H1 (cell line): ENCODE measurements around the gene GZMM. TPM values are rescaled to one million over a fixed set of nuclear protein-coding genes. Genes with fewer than 3 reads are reported as not detected.

ENCODE experiments used
- CTCF ChIA-PET: fragments of 300-600 bp; sonication (Branson Sonifier 250); formaldehyde crosslinking; loops from one replicate; lab custom pipeline; 2021; ENCODE audit not compliant: partially characterized antibody; lab: Charles Lee
- POLR2A ChIA-PET: fragments of 300-600 bp; sonication (Branson Sonifier 250); formaldehyde crosslinking; loops from one replicate; lab custom pipeline; 2021; ENCODE audit warnings: inconsistent platforms; ENCODE audit not compliant: partially characterized antibody; lab: Charles Lee
- DNase-seq, 2 experiments: peaks; one replicate each; pipeline versions ENCODE4 v3.0.0 to v3.0.0-alpha.2; 2010 to 2022; ENCODE audit warnings: low spot score in 2 of 2, low read depth in 1 of 2, mixed read lengths in 1 of 2
- FAIRE-seq: peaks from 2 replicates; lab custom pipeline; 2011; peaks lifted over from hg19 to GRCh38; lab: Jason Lieb, UNC
- H2AFZ ChIP-seq: 2 replicates; pipeline ENCODE4 v1.8.1; 2012; ENCODE audit warnings: low read length, inconsistent platforms
- H2AK5ac ChIP-seq: 2 replicates; pipeline ENCODE4 v1.6.1; 2013; ENCODE audit warnings: low read depth, low read length
- H2BK120ac ChIP-seq: replicated peaks from 2 replicates; pipeline ENCODE3; 2013; ENCODE audit warnings: low read depth, low read length, inconsistent platforms
- H2BK12ac ChIP-seq: 2 replicates; pipeline ENCODE4 v1.6.1; 2013; ENCODE audit warnings: low read depth, low read length
- H2BK15ac ChIP-seq: 2 replicates; pipeline ENCODE4 v1.6.1; 2013; ENCODE audit warnings: low read length
- H2BK20ac ChIP-seq: 2 replicates; pipeline ENCODE4 v1.6.1; 2013; ENCODE audit warnings: low read length
- H2BK5ac ChIP-seq: 2 replicates; pipeline ENCODE4 v1.6.1; 2013; ENCODE audit warnings: low read depth, low read length
- H3K14ac ChIP-seq: 2 replicates; pipeline ENCODE4 v1.6.1; 2013; ENCODE audit warnings: inconsistent platforms; ENCODE audit not compliant: insufficient read length
- H3K18ac ChIP-seq: 2 replicates; pipeline ENCODE4 v1.6.1; 2013; ENCODE audit warnings: low read length; ENCODE audit errors: extremely low read depth
- H3K23ac ChIP-seq: 2 replicates; pipeline ENCODE4 v1.6.1; 2013; ENCODE audit warnings: inconsistent platforms; ENCODE audit not compliant: insufficient read length
- H3K23me2 ChIP-seq: 2 replicates; pipeline ENCODE4 v1.6.1; 2013; ENCODE audit warnings: low read depth, low read length
- H3K27ac ChIP-seq: 2 replicates; pipeline ENCODE4 v1.6.1; 2011; ENCODE audit warnings: low read depth, low read length, inconsistent platforms
- H3K27me3 ChIP-seq, 4 experiments: replicated peaks in 1 of 4; 1 replicate in 1 of 4; 2 replicates in 3 of 4; pipeline versions ENCODE4 v1.6.1 to v1.8.1; 2011 to 2013; ENCODE audit warnings: low read length in 3 of 4, mild to moderate bottlenecking in 3 of 4, inconsistent platforms in 2 of 4, mixed read lengths in 2 of 4, moderate library complexity in 1 of 4; ENCODE audit not compliant: control insufficient read depth in 3 of 4, insufficient read depth in 3 of 4; ENCODE audit errors: extremely low read depth in 1 of 4
- H3K36me3 ChIP-seq, 4 experiments: 2 replicates each; pipeline versions ENCODE4 v1.6.1 to v1.8.1; 2011 to 2013; ENCODE audit warnings: mild to moderate bottlenecking in 4 of 4, low read length in 3 of 4, moderate library complexity in 2 of 4, control low read depth in 1 of 4, inconsistent platforms in 1 of 4; ENCODE audit not compliant: insufficient read depth in 4 of 4, control insufficient read depth in 2 of 4
- H3K4ac ChIP-seq: replicated peaks from 2 replicates; pipeline ENCODE3; 2013; ENCODE audit warnings: low read length, low read depth, mixed read lengths, inconsistent platforms; ENCODE audit not compliant: insufficient read length
- H3K4me1 ChIP-seq, 4 experiments: replicated peaks in 1 of 4; 1 replicate in 1 of 4; 2 replicates in 3 of 4; pipeline versions ENCODE4 v1.6.1 to v1.8.1; 2011 to 2013; ENCODE audit warnings: low read length in 3 of 4, inconsistent platforms in 2 of 4, mixed read lengths in 1 of 4; ENCODE audit not compliant: insufficient read depth in 4 of 4, control insufficient read depth in 3 of 4
- H3K4me2 ChIP-seq, 2 experiments: 2 replicates each; pipeline versions ENCODE4 v1.6.1 to v1.8.1; 2011 to 2013; ENCODE audit warnings: low read depth in 2 of 2, low read length in 2 of 2, control low read depth in 1 of 2, inconsistent platforms in 1 of 2, mild to moderate bottlenecking in 1 of 2; ENCODE audit not compliant: insufficient read depth in 1 of 2
- H3K4me3 ChIP-seq, 4 experiments: fragments of 200-600, 300-600 bp in 1 of 4; sonication (generic), shearing (Covaris generic), sonication (Bioruptor Twin) in 1 of 4; 2 replicates each; pipeline versions ENCODE4 v1.5.1 to v1.8.1; 2011 to 2016; ENCODE audit warnings: low read length in 4 of 4, low read depth in 3 of 4, control low read depth in 2 of 4, inconsistent platforms in 2 of 4, mild to moderate bottlenecking in 2 of 4, mixed read lengths in 1 of 4, moderate library complexity in 1 of 4; ENCODE audit not compliant: insufficient read depth in 2 of 4; ENCODE audit errors: extremely low read depth in 1 of 4
- H3K56ac ChIP-seq: replicated peaks from 2 replicates; pipeline ENCODE3; 2013; ENCODE audit warnings: low read depth, mild to moderate bottlenecking, mixed read lengths, low read length, inconsistent platforms; ENCODE audit not compliant: insufficient read length
- H3K79me1 ChIP-seq: 2 replicates; pipeline ENCODE4 v1.6.1; 2013; ENCODE audit warnings: low read depth, low read length, control low read depth
- H3K79me2 ChIP-seq, 2 experiments: 2 replicates each; pipeline versions ENCODE4 v1.6.1 to v1.8.1; 2012 to 2013; ENCODE audit warnings: low read length in 2 of 2, mild to moderate bottlenecking in 2 of 2, inconsistent platforms in 1 of 2; ENCODE audit not compliant: insufficient read depth in 2 of 2, control insufficient read depth in 1 of 2
- H3K9ac ChIP-seq, 4 experiments: replicated peaks in 1 of 4; 1 replicate in 1 of 4; 2 replicates in 3 of 4; pipeline versions ENCODE4 v1.6.1 to v1.8.1; 2011 to 2013; ENCODE audit warnings: low read depth in 3 of 4, low read length in 3 of 4, control low read depth in 2 of 4, mild to moderate bottlenecking in 2 of 4, moderate library complexity in 2 of 4, inconsistent platforms in 1 of 4; ENCODE audit errors: extremely low read depth in 1 of 4
- H3K9me3 ChIP-seq, 2 experiments: 2 replicates each; pipeline versions ENCODE4 v1.6.1 to v1.8.1; 2012 to 2013; ENCODE audit warnings: mild to moderate bottlenecking in 2 of 2, moderate library complexity in 2 of 2, control low read depth in 1 of 2, inconsistent platforms in 1 of 2, low read depth in 1 of 2, low read length in 1 of 2, mixed read lengths in 1 of 2; ENCODE audit not compliant: insufficient read depth in 2 of 2
- H4K20me1 ChIP-seq, 2 experiments: replicated peaks in 1 of 2; 2 replicates each; pipeline versions ENCODE3 to v1.8.1; 2011 to 2013; ENCODE audit warnings: inconsistent platforms in 2 of 2, low read length in 2 of 2, mild to moderate bottlenecking in 1 of 2; ENCODE audit not compliant: insufficient read depth in 2 of 2, control insufficient read depth in 1 of 2
- H4K5ac ChIP-seq: 2 replicates; pipeline ENCODE4 v1.6.1; 2013; ENCODE audit warnings: low read length, low read depth, mixed read lengths, inconsistent platforms; ENCODE audit not compliant: insufficient read length
- H4K8ac ChIP-seq: 2 replicates; pipeline ENCODE4 v1.8.0; 2013; ENCODE audit warnings: mild to moderate bottlenecking, moderate library complexity, low read length, inconsistent platforms; ENCODE audit not compliant: insufficient read depth; ENCODE audit errors: extremely low read depth
- H4K91ac ChIP-seq: replicated peaks from 2 replicates; pipeline ENCODE3; 2013; ENCODE audit warnings: low read length, mixed read lengths, inconsistent platforms; ENCODE audit not compliant: insufficient read length
- FOSL1 ChIP-seq: IDR thresholded peaks from 2 replicates; pipeline ENCODE4 v1.6.1; 2011; ENCODE audit warnings: mild to moderate bottlenecking, low read depth, low read length, moderate library complexity; ENCODE audit not compliant: insufficient read depth
- NANOG ChIP-seq: IDR thresholded peaks from 2 replicates; pipeline ENCODE4 v1.6.1; 2011; ENCODE audit warnings: low read length, low read depth, mild to moderate bottlenecking, inconsistent platforms; ENCODE audit not compliant: insufficient read depth, poor library complexity, severe bottlenecking
- POLR2AphosphoS5 ChIP-seq: IDR thresholded peaks from 2 replicates; pipeline ENCODE4 v1.6.1; 2011; ENCODE audit warnings: low read depth, low read length
- POU5F1 ChIP-seq: IDR thresholded peaks from 2 replicates; pipeline ENCODE4 v1.6.1; 2011; ENCODE audit warnings: low read depth, mild to moderate bottlenecking, low read length, moderate library complexity
- TAF1 ChIP-seq: IDR thresholded peaks from 2 replicates; pipeline ENCODE4 v1.6.1; 2011; ENCODE audit warnings: mild to moderate bottlenecking, low read depth, low read length
- WGBS, 2 experiments: shearing (Covaris generic) in 1 of 2; methylation state at CpG; one replicate each; pipeline versions ENCODE4 v1.1.6 to v1.1.7; 2013 to 2015; ENCODE audit warnings: low lambda C conversion rate in 2 of 2, mixed read lengths in 2 of 2, inconsistent platforms in 1 of 2, low coverage in 1 of 2, missing lambda C conversion rate in 1 of 2; ENCODE audit not compliant: insufficient replicate concordance in 2 of 2, insufficient coverage in 1 of 2, insufficient read length in 1 of 2; ENCODE audit errors: extremely low coverage in 1 of 2, missing lambda C conversion rate in 1 of 2; 5-methylcytosine and 5-hydroxymethylcytosine counted together
- polyA plus RNA-seq, 7 experiments: library from polyadenylated mRNA; depleted of rRNA in 3 of 7; stranded (reverse) in 5 of 7; unstranded in 2 of 7; fragments of >200 nt in 5 of 7; fragments of 200-250 nt in 2 of 7; gene quantifications; 1 replicate in 5 of 7; 2 replicates in 1 of 7; 4 replicates in 1 of 7; pipeline versions ENCODE4 v1.2.1 to v1.2.3, GENCODE V29; 2011 to 2013; ENCODE audit warnings: missing spikeins in 2 of 7, mixed read lengths in 2 of 7
- total RNA-seq: library from RNA; stranded (reverse); fragmentation: NEBNext Ultra II Directional; extraction: Animal tissue kit (Norgen Biotek cat#: 25700); gene quantifications from 2 replicates; pipeline ENCODE4 v1.2.1, GENCODE V29; 2021

GZMM gene
- total and polyA plus RNA-seq, 2 of the 8 experiments (the other 6 are each of a cell fraction or from before 2014, with no cell fraction given) = 0.09 to 0.32 TPM

DNA sequence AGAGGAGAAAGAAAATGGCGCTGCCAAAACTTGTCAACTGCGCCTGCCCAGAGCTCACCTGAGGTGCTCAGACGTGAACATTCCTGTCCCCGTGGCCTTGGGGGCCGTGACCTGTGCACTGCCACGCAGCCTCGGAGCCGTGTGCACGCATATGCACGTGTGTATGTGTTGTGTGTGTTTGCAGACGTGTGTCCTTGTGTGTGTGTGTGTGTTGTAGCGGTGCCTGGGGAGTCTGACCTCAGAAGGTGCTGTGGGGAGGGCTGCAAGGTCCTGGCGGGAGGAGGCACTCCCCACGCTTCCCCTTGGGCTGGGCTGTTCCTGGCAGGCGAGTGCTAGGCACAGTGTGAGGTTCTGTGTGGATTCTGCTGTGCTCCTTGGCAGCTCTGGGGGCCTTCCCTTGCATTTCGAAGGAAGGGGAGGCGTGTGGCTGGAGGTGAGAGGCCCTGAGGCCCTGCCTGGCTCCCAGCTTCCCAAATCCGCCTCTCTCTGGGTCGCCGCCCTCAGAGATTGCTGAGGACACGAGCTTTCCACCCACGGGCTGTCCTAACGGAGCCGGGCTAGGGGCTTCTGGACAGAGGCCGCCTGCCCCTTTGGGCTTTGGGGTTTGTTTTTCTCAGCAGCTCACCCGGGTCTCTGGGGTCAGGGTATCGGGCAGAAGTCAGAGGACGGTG lies 33.0 kb downstream of the GZMM start:
- FAIRE-seq = no peak
- no peak overlapping the region for H3K56ac ChIP-seq
- no peak overlapping the region for H2BK120ac ChIP-seq
- no peak overlapping the region for H2BK20ac ChIP-seq
- no peak overlapping the region for H2BK12ac ChIP-seq
- no peak overlapping the region for H3K27ac ChIP-seq
- H4K20me1 ChIP-seq = peaks cover 37 to 46% of the 10 kb centered on the region in 2 experiments
- 0 out of 2 replicates have a peak overlapping the region, but pooled peaks have one; percentile 16 for H2BK5ac ChIP-seq
- WGBS, 2 experiments = 89% methylated on average over 27 of the region's 28 CpGs; no CpG with 5 or more reads in 1 of the 2 experiments
- POLR2A ChIA-PET = interaction anchor here (0.8 to 4.8 kb wide), 9 partner anchors 8 to 81 kb away, joined by 3 to 78 read pairs (median 6); partner anchors contain the start of genes CDC34 and HCN2
- no peak overlapping the region for H2AFZ ChIP-seq
- H4K8ac ChIP-seq = peak overlapping the region; percentile 31
- H2BK15ac ChIP-seq = no peak overlapping the region
- DNase-seq = no peak
- no peaks in the 10 kb centered on the region for H3K9me3 ChIP-seq
- H3K4me1 ChIP-seq = peaks cover 0 to 19% (median 9%) of the 10 kb centered on the region in 4 experiments; a peak in 5 of 7 replicates
- no peak overlapping the region for H3K9ac ChIP-seq
- no peak overlapping the region for H3K23ac ChIP-seq
- no peak overlapping the region for H4K91ac ChIP-seq
- H3K18ac ChIP-seq = 0 out of 2 replicates have a peak overlapping the region, but pooled peaks have one; percentile 19
- H3K79me1 ChIP-seq = peaks cover 14% of the 10 kb centered on the region
- H2AK5ac ChIP-seq = no peak overlapping the region
- no peak overlapping the region for H3K4me2 ChIP-seq
- H4K5ac ChIP-seq = no peak overlapping the region
- H3K14ac ChIP-seq = no peak overlapping the region
- no peak overlapping the region for H3K4me3 ChIP-seq
- H3K4ac ChIP-seq = no peak overlapping the region
- H3K36me3 ChIP-seq = peaks cover 10 to 37% (median 20%) of the 10 kb centered on the region in 4 experiments; a peak in 6 of 8 replicates
- H3K23me2 ChIP-seq = peaks cover 2% of the 10 kb centered on the region; the same call in 1 of the 2 replicates
- CTCF ChIA-PET = interaction anchor here (1.0 to 4.7 kb wide), 6 partner anchors 9 to 94 kb away, joined by 4 to 51 read pairs (median 6); no protein-coding TSS in a partner anchor
- TF ChIP-seq NANOG (no peak), POLR2AphosphoS5 (peak; percentile 66; the same call in 1 of the 2 replicates), TAF1 (no peak), POU5F1 (no peak), FOSL1 (no peak)
- H3K79me2 ChIP-seq = peaks cover 53 to 82% of the 10 kb centered on the region in 2 experiments
- no peaks in the 10 kb centered on the region for H3K27me3 ChIP-seq
